ENCODE results near the gene KRT76.

- TF ChIP-seq POLR2AphosphoS5 (IDR thresholded peaks at IDR 0.05; ENCODE audit: low read depth): no peak
- no peak for TF ChIP-seq JUNB (IDR thresholded peaks at IDR 0.05; ENCODE audit: unreplicated experiment)
Observed at GRCh38 chr12:52819731-52820510, 42.8 kb upstream of the KRT76 start.

Measured in GM23338 (cell line).